Right lung (tissue), 10 donors: ENCODE results near the gene PGBD5. TPM values are rescaled to one million over a fixed set of nuclear protein-coding genes. Genes with fewer than 3 reads are reported as not detected.
"Not testable (repeated sequence)": the region's sequence is repeated elsewhere in the genome, so short reads cannot be mapped to it uniquely, and the experiment has no call there.

Source experiments
- DNase-seq, 2 donors: peaks; one replicate each; pipeline ENCODE4 v3.0.0-alpha.2; 2013
- long read RNA-seq, 8 donors: transcript quantifications; one replicate each; lab custom pipeline, GENCODE V29; 2026
- polyA plus RNA-seq, 5 donors: library from polyadenylated mRNA; unstranded; fragments of 120-200 nt; gene quantifications; one replicate each; pipeline versions ENCODE4 v1.2.1 to v1.2.3, GENCODE V29; 2013; ENCODE audit warnings: inconsistent platforms in 1 of 5, low replicate concordance in 1 of 5; ENCODE audit not compliant: insufficient read length in 5 of 5, insufficient read depth in 1 of 5

PGBD5 gene
- polyA plus RNA-seq: 1 to 10 TPM; 3.3 to 5.8 (median 4.7) TPM
- long read RNA-seq, donor 1: 0 reads
- long read RNA-seq, donor 2: 0 reads
- long read RNA-seq, donor 3: 0 reads
- long read RNA-seq, donor 4: 0 reads
- long read RNA-seq, donor 5: 0 reads
- long read RNA-seq, donor 6, full-length matches to known transcripts: 1 of 1 reads
- long read RNA-seq, donor 6, partial matches to known transcripts: 0 of 1 reads
- long read RNA-seq, donor 6, other reads (novel, unspliced or antisense): 0 of 1 reads
- long read RNA-seq, donor 7, full-length matches to known transcripts: 2 of 2 reads
- long read RNA-seq, donor 7, partial matches to known transcripts: 0 of 2 reads
- long read RNA-seq, donor 7, other reads (novel, unspliced or antisense): 0 of 2 reads
- long read RNA-seq, donor 8: 0 reads

- peak; percentile 78 to 83 for DNase-seq
Measured at GRCh38 chr1:230426246-230427093, at the start of gene PGBD5. TSS of gene PGBD5 (minus strand) at chr1:230426332. CDS start at chr1:230425928, 404 bp downstream.

DNA sequence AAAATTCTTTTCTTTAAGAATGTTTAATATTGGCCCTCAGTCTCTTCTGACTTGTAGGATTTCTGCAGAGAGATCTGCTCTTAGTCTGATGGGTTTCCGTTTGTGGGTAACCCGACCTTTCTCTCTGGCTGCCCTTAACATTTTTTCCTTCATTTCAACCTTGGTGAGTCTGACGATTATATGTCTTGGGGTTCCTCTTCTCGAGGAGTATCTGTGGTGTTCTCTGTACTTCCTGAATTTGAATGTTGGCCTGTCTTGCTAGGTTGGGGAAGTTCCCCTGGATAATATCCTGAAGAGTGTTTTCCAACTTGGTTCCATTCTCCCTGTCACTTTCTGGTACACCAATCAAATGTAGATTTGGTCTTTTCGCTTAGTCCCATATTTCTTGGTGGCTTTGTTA, 48.8 kb upstream of the PGBD5 start:
- not testable (repeated sequence) for DNase-seq

GRCh38 chr1:230470750-230471149, 44.6 kb upstream of the PGBD5 start:
- DNase-seq: not testable (repeated sequence)

DNA sequence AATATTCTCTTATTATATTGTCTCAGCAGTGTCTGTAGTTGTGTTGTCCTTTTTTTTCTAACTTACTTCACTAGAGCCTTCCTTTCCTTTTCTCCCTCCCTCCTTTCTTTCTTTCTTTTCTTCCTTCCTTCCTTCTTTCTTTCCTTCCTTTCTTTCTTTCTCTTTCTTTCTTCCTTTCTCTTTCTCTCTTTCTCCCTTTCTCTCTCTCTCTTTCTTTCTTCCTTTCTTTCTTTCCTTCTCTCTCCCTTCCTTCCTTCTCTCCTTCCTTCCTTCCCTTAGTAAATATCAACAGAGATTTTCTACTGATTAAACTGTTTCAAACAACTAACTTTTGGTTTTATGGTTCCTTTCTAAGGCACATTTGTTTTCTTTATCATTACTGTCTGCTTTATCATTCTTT, 43.1 kb upstream of the PGBD5 start:
- no peak for DNase-seq

DNA sequence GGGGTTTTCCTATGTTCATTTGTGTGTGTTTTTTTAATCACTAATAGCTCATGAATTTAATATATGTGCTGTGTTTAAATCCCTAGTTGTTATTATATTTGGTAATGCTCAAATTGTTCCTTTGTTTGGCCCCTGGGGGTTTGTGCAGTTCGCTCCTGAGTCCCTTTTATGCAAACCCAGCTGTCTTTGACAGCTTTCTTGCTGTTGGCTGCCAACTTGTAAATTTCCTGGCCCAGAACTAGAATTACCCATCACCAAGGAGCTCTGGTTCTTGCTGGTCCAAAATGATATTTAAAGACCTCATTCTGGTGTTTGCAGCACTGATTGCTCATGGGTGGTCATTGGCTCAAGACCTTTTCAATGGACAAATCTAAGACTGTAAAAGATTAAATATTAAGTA, 39.6 kb upstream of the PGBD5 start:
- DNase-seq: no peak

DNA sequence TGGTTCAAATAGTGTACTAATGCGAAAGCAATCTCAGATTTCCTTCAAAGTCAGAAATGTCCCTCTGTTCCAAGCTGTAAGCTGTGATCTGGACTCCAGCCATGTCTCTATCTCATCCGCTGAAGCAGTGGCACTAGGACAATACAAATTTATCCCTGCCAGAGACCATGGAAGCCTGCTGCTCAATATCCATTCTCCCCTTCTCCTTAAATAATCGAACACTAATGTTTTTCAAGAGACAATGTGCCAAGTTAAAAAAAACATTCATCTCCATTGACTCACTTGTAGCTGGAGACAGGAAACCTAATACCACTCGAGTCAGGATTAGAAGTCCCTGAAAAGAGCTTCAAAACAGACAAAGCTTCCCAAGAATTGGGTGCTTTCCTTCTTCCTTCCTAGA, 38.5 kb upstream of the PGBD5 start:
- peak; percentile 10 to 14 for DNase-seq

DNA sequence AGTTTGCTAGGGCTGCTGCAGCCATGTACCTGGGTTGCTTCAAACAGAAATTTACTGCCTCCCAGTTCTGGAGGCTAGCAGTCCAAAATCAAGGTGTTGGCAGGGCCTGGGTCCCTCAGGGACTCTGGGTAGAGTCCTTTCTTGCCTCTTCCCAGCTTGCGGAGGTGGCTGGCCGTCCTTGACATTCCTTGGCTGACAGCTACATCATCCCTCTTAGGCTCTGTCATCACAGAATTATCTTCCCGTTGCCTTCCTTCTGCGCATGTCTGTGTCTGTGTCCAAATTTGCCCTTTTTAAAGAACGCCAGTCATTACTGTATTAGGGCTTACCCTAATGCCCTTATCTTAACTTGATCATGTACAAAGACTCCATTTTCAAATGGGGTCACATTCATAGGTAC, 37.6 kb upstream of the PGBD5 start:
- DNase-seq: no peak

GRCh38 chr1:230463326-230463725, 37.2 kb upstream of the PGBD5 start:
- DNase-seq: no peak

DNA sequence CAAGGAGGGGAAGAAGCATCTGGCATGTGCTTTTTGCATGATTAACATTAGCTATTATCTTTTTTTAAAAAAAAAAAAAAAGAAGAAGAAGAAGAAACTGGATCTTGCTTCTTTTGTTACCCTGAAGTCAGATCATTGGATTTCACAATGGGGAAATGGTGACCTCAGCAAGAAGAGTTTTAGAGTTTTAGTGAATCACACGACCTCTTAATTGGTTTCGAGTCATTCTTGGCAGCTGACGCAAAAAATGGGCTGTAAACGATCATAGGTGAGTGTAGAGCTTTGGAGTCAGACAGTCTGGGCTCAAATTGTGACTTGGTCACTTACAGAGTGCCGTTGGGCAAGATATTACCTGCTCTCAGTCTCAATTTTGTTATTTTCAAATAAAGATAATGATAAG, 33.3 kb upstream of the PGBD5 start:
- DNase-seq: no peak

DNA sequence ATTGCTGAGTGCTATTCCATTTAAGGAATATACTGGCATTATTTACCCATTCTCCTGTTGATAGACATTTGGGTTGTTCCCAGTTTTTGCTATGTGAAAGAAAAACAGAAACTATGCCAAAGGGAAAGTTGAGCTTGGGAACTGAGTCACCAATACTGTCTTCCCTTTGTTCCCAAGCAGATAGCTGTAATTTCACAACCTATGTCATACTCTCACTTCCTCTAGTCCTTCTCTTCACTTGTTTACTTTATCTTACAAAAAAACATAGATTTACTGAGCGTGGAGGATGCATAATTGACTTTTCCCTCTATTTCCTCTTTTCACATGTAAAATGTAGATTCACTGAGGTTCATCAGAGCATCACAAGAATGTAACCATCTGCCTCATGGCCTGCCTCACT, 32.4 kb upstream of the PGBD5 start:
- no peak for DNase-seq

DNA sequence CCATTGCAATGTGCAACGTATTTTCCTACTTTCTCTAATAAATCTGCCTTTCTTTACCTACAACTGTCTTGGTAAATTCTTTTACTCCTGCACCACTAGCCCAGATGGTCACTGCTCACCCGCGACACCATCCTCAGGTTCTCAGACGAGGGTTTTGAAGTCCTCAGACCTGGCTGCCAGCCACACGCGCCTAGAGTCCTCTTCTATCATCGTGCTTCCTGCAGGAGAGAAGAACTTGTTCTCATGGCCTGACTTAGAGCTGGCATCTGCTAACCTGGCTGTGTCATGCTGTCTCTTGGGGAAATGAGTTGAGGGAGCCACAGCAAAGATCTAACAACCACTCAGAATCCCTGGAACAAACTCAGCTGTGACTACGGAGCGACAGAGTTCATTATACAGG, 30.3 kb upstream of the PGBD5 start:
- DNase-seq: no peak

GRCh38 chr1:230455291-230455690, 29.2 kb upstream of the PGBD5 start:
- no peak for DNase-seq

GRCh38 chr1:230453377-230453776, 27.2 kb upstream of the PGBD5 start:
- no peak for DNase-seq

- DNase-seq: no peak
Measured at GRCh38 chr1:230441183-230442029, 15.3 kb upstream of the PGBD5 start.

GRCh38 chr1:230435108-230435507, 9.0 kb upstream of the PGBD5 start:
- DNase-seq: no peak

GRCh38 chr1:230431527-230431926, 5.4 kb upstream of the PGBD5 start:
- DNase-seq: no peak

DNA sequence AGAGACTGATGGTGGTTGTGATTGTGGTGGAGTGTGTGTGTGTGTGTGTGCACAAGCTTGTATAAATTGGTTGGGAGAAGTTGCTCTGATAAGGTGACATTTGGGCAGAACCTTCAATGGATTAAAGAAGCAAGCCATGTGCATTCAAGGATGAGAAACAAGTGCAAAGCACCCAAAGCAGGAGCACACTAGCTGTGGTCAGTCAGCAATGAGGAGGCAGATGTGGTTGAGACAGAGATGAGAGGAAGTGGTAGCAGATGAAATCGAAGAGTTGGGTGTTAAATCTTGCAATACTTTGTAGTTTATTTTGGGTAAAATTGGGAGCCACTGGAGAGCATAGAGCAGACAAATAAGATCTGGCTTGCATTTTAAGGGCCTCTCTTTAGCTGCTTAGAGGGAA, 4.4 kb upstream of the PGBD5 start:
- no peak for DNase-seq

DNA sequence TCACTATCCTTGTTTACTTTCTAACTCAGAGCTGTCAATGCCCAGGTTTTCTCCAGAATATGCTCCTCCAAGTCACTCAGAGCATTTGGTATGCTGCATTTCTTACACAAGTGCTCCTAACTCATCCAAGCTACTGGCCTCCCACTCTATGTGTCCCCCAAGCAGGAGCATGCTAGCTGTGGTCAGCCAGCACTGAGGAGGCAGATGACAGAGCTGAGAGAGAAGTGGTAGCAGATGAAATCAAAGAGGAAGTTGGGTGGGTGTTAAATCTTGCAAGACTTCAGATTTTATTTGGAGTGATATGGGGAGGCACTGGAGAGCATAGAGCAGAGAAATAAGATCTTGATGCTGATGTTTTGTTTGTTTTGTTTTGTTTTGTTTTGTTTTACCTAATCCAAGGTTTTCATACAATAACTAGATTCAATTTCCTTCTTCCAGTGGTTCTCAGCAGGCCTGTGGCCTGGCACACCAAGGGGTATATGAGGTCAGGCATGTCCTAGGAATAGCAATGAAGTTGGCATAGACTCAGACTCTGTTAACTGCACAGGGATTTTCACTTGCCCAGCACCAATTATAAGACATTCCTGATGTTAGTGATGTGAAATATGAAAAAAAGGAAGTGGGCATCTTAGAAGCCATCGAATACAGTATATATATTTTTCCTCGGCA, 3.1 kb upstream of the PGBD5 start:
- no peak for DNase-seq

DNA sequence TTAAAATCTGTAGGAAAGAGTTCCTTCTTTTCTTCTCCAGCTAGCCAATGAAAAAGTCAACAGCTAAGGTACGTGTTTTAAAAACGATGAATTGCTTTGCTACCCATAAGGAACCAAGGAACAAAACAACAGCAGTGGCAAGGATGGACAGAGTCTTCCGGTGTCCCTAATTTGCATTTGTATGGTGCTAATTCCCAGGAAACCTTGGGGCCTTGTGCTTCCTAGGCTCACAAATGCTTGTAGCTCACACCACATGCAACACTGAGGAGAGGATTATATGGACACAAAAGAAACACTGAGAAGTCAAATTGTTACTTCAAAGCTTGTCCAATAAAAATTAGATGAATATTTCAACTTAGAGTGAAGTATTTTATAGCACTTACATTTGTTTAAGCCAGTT, 1.8 kb upstream of the PGBD5 start:
- DNase-seq: no peak

- DNase-seq: no peak
Measured at GRCh38 chr1:230427094-230427876, 1.2 kb upstream of the PGBD5 start.
